GM23338 (cell line): ENCODE results near the gene HAP1.
"Not testable (repeated sequence)": the region's sequence is repeated elsewhere in the genome, so short reads cannot be mapped to it uniquely, and the experiment has no call there.

Source experiments
- CREB1 ChIP-seq: fragments of 250-450 bp; sonication (Bioruptor Pico); IDR thresholded peaks from 2 replicates; pipeline ENCODE4 v1.5.0; 2020; ENCODE audit warnings: low read depth, mild to moderate bottlenecking, moderate library complexity
- EZH2 ChIP-seq: fragments of 200-600 bp; sonication (generic); IDR thresholded peaks from one replicate; pipeline ENCODE4 v1.8.0; 2017; ENCODE audit warnings: antibody characterized with exemption, mild to moderate bottlenecking, low read depth; ENCODE audit not compliant: unreplicated experiment
- EZH2phosphoT487 ChIP-seq: fragments of 200-600 bp; sonication (generic); IDR thresholded peaks from one replicate; pipeline ENCODE4 v1.8.1; 2018; ENCODE audit warnings: antibody characterized with exemption; ENCODE audit not compliant: unreplicated experiment
- POLR2AphosphoS5 ChIP-seq: IDR thresholded peaks from 2 replicates; pipeline ENCODE4 v1.6.1; 2016; ENCODE audit warnings: antibody characterized with exemption, low read depth
- TF ChIP-seq, protein P1 (sequence below), 2 experiments: fragments of 200-600 bp in 1 of 2; sonication (generic) in 1 of 2; conservative IDR thresholded peaks; 2 replicates each; pipeline versions ENCODE4 v1.5.1 to v1.6.1; 2016 to 2017; ENCODE audit warnings: antibody characterized with exemption in 2 of 2, low read depth in 2 of 2, mild to moderate bottlenecking in 2 of 2, moderate library complexity in 1 of 2
- TF ChIP-seq, protein P2 (sequence below): IDR thresholded peaks from one replicate; pipeline ENCODE4 v1.6.1; 2018; ENCODE audit warnings: antibody characterized with exemption; ENCODE audit not compliant: unreplicated experiment

DNA sequence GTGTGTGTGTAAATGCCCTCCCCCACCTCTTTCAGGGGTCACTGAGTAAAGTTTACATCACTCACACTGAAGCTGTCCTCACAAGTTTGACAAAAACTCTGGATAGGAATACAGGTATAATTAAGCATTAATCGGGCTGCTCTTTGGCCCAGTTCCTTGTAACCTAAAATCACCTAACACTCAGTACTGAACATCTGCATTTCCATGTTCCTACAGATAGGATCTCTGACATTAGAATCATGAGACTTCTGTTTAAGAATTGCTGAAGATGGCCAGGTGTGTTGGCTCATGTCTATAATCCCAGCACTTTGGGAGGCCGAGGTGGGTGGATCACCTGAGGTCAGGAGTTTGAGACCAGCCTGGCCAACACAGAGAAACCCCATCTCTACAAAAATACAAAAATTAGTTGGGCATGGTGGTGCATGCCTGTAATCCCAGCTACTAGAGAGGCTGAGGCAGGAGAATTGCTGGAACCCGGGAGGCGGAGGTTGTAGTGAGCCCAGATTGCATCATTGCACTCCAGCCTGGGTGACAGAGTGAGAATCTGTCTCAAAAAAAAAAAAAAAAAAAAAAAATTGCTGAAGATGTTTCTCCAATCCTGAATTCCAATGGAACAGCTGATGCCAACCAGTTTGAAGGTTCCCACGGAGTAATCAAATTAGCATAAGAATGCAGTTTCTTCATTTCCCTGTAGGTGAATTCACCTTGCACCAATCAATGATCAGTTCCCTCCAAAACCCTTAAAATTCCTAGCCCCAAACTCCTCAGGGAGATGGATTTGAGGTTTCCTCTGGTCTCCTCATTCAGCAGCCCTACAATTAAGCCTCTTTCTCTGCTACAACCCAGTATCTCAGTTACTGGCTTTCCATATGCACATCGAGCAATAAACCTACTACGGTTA, 59.0 kb downstream of the HAP1 start:
- TF ChIP-seq, protein P1, sequence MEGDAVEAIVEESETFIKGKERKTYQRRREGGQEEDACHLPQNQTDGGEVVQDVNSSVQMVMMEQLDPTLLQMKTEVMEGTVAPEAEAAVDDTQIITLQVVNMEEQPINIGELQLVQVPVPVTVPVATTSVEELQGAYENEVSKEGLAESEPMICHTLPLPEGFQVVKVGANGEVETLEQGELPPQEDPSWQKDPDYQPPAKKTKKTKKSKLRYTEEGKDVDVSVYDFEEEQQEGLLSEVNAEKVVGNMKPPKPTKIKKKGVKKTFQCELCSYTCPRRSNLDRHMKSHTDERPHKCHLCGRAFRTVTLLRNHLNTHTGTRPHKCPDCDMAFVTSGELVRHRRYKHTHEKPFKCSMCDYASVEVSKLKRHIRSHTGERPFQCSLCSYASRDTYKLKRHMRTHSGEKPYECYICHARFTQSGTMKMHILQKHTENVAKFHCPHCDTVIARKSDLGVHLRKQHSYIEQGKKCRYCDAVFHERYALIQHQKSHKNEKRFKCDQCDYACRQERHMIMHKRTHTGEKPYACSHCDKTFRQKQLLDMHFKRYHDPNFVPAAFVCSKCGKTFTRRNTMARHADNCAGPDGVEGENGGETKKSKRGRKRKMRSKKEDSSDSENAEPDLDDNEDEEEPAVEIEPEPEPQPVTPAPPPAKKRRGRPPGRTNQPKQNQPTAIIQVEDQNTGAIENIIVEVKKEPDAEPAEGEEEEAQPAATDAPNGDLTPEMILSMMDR (conservative IDR thresholded peaks at IDR 0.05; ENCODE audit: low read depth in 2 of 2), result not testable (repeated sequence)
- TF ChIP-seq CREB1, EZH2phosphoT487, EZH2, POLR2AphosphoS5: not testable (repeated sequence)
- TF ChIP-seq, protein P2, sequence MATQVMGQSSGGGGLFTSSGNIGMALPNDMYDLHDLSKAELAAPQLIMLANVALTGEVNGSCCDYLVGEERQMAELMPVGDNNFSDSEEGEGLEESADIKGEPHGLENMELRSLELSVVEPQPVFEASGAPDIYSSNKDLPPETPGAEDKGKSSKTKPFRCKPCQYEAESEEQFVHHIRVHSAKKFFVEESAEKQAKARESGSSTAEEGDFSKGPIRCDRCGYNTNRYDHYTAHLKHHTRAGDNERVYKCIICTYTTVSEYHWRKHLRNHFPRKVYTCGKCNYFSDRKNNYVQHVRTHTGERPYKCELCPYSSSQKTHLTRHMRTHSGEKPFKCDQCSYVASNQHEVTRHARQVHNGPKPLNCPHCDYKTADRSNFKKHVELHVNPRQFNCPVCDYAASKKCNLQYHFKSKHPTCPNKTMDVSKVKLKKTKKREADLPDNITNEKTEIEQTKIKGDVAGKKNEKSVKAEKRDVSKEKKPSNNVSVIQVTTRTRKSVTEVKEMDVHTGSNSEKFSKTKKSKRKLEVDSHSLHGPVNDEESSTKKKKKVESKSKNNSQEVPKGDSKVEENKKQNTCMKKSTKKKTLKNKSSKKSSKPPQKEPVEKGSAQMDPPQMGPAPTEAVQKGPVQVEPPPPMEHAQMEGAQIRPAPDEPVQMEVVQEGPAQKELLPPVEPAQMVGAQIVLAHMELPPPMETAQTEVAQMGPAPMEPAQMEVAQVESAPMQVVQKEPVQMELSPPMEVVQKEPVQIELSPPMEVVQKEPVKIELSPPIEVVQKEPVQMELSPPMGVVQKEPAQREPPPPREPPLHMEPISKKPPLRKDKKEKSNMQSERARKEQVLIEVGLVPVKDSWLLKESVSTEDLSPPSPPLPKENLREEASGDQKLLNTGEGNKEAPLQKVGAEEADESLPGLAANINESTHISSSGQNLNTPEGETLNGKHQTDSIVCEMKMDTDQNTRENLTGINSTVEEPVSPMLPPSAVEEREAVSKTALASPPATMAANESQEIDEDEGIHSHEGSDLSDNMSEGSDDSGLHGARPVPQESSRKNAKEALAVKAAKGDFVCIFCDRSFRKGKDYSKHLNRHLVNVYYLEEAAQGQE, result not testable (repeated sequence)
